DMS153 treated with DMSO at 0.1 percent for 48 hours (cell line): ENCODE measurements around the gene PGP.

ENCODE experiments used
- DNase-seq: peaks from one replicate; lab custom pipeline; 2025; ENCODE audit not compliant: unreplicated experiment; lab: John Stamatoyannopoulos, UW

Gene PGP

DNA sequence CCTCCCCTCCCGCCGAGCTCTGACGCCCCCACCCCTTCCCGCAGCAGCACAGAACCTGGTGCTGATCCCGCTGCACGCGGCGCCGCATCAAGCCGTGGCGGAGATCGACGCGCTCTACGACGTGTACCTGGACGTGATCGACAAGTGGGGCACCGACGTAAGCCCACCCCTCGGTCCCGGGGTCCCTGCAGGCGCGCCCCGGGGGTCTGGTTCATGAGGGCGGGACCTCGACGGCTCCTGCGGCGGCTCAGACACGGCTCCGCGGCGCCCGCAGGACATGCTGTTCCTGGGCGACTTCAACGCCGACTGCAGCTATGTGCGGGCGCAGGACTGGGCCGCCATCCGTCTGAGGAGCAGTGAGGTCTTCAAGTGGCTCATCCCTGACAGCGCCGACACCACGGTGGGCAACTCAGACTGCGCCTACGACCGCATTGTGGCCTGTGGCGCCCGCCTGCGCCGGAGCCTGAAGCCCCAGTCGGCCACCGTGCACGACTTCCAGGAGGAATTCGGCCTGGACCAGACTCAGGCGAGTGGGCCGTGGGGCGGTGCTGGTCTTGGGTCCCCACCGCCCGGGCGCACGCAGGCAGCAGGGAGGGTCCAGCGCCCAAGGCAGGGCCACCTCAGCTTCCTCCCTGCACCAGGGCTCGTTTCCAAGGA is 23.0 kb upstream of the PGP start:
- DNase-seq = no peak

DNA sequence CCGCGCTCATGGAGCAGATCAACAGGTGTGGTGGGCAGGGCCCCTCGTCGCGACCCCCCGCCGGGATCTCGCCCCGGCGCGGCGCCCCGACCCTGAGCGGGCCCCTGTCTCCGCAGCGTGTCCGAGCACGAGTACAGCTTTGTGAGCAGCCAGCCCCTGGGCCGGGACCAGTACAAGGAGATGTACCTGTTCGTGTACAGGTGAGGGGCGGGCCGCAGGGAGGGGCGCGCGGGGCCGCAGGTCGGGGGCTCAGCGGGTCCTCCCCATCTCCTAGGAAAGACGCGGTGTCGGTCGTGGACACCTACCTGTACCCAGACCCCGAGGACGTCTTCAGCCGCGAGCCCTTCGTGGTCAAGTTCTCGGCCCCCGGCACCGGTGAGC is 22.5 kb upstream of the PGP start:
- no peak for DNase-seq

DNA sequence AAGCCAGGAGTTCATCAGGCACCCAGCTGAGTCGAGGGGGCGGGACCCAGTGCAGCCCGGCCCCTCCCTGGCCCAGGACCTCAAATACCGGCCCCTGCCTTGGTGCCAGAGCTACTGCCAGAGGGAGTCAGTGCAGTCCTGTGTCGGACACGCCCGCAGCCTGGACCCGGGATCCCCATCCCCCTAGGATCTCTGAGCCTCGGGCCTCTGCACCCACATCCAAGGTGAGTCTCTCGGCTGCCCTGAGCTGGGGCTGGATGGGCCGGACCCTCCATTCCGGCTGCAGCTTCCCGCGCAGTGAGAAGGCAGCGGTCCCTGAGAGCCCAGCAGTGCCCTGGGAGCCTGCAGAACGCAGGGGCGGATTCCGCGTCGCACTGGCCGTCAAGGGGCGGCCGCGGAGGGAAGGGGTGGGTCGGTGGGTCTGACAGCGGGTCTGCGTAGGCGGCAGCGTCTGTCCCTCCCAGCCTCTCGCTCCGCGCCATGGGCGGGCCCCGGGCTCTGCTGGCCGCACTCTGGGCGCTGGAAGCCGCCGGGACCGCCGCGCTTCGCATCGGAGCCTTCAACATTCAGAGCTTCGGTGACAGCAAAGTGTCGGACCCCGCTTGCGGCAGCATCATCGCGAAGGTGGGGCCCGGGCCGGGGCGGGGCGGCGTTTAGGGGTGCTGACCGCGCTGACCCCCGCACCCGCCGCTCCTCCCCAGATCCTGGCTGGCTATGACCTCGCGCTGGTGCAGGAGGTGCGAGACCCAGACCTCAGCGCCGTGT is 21.9 kb upstream of the PGP start, which contains the start of gene DNASE1L2:
TSS of gene DNASE1L2 (plus strand) at position 108 of the 765 bp plus-strand sequence. CDS start at position 481, 373 bp downstream.
- no peak for DNase-seq

DNA sequence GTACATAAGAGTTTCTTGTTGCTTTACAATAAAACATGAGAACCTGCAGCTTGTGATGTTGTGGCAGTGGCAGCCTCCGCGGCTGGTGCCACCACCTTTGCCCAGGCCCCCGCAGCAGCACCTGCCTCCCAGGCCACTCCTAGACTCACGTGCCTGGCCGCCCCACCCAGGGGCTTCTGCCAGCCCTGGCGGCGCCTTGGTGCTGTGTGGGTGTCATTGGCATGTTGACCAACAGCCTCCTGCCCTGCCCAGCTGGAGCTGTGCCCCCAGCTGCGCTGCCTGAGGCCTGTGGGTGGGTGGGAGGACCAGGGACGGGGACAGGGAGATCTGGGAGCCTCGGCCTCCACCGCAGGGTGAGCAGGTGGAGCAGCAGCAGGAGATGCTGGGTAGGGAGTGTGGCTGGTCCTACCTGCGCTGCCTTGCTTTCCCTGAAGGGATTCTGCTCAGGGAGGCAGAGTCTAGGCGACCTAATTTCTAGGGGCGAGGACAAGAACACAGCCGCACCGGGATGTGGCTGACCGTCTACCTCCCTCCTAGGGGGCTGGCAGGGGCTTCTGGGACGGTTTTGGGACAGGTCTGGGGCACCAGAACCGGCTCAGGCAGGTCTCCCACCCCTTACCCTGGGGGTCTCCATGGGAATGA is 21.2 kb upstream of the PGP start:
- no peak for DNase-seq

DNA sequence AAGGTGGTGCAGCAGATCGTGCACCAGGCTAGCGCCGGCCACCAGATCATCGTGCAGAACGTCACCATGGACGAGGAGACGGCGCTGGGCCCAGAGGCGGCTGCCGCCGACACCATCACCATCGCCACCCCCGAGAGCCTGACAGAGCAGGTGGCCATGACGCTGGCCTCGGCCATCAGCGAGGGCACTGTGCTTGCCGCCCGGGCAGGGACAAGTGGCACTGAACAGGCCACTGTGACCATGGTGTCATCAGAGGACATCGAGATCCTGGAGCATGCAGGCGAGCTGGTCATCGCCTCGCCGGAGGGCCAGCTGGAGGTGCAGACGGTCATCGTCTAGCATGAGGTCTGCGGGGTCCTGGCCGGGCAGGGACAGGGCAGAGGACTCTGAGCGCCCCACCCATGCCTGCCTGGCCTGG is 20.6 kb upstream of the PGP start:
- no peak for DNase-seq

DNA sequence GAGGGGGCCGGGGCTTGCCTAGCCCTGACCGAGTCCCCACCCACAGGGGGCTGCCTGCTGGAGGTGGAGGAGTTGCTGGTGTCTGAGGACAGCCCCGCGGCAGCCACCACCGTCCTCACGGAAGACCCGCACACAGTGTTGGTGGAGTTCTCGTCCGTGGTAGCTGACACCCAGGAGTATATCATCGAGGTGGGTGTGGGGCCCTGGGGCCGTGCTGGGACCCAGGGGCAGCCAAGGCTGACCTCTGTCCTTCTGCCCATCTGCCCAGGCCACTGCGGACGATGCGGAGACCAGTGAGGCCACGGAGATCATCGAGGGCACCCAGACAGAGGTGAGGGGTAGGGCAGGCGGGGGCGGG is 20.2 kb upstream of the PGP start:
- no peak for DNase-seq

DNA sequence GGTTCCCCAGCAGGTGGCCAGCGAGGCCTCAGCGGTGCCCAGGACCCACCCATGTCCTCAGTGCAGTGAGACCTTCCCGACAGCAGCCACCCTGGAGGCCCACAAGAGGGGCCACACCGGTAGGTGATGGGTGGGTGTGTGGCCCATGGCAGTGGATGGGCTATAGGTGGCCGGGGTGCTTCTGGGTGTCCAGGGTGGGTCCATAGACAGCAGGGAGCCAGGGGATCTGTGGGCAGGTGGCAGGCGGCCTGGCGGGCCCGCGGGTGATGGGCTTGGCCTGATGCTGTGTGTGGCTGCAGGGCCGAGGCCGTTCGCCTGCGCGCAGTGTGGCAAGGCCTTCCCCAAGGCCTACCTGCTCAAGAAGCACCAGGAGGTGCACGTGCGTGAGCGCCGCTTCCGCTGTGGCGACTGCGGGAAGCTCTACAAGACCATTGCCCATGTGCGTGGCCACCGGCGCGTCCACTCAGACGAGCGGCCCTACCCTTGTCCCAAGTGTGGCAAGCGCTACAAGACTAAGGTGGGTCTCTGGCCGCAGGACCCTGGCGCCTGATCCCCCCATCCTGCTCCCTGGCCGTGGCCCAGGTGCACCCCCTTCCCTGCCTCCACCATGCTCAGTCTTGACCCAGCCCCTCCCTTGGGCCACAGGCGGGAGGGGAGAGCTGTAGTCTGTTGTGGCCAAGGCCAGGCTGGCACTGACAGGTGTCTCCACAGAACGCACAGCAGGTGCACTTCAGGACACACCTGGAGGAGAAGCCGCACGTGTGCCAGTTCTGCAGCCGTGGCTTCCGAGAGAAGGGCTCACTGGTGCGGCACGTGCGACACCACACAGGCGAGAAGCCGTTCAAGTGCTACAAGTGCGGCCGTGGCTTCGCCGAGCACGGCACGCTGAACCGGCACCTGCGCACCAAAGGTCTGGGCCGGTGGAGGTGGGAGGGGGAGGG is 19.5 kb upstream of the PGP start:
- DNase-seq = no peak

DNA sequence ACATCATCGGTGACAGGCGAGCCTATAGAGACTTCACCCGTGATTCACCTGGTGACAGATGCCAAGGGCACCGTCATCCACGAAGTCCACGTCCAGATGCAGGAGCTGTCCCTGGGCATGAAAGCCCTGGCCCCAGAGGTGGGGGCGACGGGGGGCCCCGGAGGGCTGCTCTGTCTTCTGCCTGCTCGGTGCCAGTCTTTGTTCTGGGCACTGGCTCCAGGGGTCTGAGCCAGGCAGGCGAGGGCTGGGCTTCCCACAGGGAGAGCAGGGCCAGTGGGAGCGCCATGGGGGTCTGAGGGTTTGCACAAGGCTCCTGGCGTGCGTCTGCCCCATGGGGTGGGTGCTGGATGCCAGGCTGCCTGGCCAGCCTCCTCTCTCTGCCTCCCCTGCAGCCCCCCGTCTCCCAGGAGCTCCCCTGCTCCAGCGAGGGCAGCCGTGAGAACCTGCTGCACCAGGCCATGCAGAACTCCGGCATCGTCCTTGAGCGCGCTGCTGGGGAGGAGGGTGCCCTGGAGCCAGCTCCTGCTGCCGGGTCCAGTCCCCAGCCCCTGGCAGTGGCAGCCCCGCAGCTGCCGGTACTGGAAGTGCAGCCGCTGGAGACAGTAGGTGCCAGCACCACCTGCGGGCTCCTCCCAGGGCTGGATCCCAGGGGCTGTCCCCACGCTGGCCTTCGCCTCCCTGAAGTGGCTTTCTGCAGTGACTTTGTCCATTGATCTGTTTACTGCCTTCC is 18.6 kb upstream of the PGP start:
- no peak for DNase-seq

DNA sequence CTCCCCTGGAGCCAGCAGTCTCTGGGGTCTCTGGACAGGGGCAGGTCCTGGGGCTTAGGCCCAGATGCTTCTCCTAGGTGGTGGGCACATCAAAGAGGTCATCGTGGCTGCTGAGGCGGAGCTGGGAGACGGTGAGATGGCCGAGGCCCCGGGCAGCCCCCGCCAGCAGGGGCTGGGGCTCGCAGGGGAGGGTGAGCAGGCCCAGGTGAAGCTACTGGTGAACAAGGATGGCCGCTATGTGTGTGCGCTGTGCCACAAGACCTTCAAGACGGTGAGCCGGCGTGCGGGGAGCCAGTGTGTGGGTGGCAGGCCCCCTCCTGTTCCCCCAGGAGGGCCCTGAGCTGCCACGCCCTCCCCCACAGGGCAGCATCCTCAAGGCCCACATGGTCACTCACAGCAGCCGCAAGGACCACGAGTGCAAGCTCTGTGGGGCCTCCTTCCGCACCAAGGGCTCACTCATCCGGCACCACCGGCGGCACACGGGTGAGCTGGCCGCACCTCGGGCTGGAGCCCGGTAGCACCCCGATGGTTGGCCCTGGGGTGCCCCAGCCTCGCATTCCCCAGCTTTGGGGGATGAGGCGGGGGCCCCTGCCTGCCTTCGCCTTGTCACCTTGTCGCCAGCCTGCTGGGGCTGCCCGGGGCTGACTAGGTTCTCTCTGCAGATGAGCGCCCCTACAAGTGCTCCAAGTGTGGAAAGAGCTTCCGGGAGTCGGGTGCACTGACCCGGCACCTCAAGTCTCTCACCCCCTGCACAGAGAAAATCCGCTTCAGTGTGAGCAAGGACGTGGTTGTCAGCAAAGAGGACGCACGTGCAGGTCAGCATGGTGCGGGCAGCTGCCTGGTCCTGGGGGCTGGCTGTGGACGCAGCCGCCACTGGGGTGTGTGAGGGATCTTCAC is 17.7 kb upstream of the PGP start:
- no peak for DNase-seq

DNA sequence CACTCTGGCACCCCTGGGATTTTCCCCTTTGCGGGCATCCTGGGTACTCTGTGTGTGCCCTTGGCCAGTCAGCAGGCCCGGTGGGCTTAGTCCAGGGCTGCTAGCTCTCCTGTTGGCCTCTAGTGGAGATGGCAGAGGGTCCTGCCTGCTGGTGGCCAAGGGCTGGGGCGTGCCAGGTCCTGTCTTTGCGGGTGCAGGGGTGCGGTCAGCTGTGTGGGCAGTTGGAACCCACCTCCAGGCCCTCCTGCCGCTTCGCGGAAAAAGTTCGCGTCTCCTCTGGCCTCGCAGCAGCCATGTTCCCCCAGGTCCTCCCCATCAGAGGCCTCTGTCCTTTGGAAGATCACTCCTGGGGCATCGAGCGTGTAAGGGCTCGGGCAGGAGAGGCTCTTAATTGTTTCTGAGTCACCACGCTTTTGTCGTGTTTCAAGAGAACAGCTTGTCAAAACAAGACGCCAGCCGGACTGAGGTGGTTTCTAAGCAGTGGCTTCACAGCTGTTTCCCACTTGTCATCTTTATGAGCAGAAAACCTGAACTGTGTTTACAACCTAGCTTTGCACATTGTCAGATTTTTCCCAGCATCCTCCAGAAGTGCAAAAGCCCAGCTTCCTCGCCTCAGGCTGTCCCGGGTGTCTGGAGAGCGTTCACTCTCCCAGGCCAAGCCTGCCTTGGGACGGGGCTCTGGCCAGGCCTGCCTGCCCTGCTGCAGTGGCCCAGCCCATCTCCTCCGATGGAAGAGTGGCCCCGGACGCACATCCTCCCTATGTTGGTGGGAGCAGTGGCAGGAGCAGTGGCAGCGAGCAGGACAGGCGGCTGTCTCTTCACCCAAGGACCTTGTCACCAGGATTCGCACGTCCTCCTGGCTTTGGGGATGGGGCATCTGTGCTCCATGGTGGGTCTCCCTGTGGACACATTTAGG is 16.6 kb upstream of the PGP start:
- peak; percentile 14 for DNase-seq

DNA sequence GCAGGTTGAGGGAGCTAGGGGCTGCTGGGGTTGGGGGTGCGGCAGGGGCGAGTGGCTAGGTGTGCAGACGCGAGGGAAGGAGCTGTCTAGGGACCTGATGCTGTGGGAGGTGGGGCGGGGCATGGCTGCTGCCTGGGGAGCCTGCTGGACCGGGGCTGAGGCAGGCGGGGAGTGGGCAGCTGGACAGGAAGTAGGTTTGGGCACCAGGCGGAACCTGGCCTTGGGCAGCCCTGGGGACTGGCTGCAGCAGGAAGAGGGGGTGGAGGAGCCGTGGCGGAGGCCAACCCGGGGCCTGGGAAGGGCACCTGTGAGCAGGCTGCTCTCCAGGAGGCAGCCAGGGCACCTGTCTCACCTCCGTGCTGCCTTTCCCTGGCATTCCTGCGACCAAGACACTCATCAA is 15.7 kb upstream of the PGP start:
- DNase-seq = no peak

DNA sequence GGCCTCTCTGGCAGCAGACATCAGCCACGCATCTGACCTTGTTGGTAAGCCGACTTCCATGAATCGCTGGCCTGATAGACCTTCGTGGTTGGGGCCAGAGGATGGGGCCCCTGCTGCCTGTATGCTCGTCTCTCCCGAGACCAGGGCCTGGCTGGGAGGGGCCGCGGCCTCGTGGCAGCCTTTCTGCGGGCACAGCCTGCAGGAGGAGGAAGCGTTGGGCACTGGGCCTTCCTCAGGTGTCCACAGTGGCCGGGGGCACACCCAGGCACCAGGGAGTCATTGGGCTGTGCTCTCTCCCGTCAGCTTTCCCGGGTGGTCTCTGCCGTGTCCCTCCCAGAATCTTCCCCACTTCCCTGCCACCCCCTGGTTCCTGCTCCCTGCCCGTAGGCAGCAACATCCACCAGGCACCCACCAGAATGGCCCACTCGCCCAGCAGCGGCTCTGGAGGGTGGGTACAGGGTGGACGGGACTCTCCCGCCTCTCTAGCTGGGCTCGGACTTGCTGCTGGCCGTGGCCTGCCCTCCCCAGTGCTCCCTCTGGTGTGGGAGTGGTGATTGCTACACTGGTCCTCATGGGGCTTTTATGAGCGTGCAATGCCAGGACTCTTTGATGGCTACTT is 15.1 kb upstream of the PGP start:
- DNase-seq = no peak

DNA sequence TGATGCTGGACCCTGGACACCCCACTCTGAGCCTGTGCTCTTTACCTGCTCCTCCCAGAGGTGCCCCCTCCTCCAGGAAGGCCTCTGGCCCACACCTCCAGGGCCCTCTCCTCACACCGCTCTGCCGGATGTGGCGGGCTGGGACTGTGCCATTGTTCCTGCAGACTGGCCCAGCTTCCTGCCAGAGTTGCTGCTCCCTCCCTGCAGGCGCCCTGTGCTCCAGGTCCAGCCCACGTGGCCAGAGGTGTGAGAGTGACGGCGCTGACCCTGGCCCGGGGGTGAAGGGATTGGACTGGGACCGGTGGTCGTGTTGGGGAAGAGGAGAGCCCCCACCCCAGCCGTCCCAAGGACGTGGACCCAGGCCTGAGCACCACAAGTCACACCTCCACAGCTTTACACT is 14.5 kb upstream of the PGP start:
- DNase-seq = no peak

DNA sequence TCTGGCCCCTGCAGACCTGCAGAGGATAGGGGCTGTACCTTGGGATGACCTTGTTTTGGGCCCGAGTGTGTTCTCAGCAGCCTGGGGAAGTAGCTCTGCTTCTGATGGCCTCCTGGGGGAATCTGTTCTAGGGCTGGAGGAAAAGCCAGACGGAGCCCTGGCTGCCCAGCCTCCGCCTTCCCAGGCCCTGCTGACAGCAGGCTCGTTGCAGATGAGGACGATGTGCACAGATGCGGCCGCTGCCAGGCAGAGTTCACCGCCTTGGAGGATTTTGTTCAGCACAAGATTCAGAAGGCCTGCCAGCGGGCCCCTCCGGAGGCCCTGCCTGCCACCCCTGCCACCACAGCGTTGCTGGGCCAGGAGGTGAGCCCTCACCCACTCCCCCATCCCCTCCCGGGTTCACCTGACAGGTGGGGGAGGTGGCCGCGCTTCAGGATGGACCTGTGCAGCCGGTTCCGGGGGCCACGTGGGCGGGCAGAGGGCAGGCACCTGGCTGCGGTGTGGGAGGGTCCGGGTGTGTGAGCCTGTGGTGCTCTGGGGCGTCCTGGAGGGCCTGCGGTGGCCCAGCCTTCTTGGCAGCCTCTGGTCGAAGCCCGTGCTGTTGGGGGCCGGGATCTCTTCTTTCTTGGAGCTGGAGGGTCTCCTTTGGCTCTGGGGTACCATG is 13.7 kb upstream of the PGP start:
- DNase-seq = no peak

DNA sequence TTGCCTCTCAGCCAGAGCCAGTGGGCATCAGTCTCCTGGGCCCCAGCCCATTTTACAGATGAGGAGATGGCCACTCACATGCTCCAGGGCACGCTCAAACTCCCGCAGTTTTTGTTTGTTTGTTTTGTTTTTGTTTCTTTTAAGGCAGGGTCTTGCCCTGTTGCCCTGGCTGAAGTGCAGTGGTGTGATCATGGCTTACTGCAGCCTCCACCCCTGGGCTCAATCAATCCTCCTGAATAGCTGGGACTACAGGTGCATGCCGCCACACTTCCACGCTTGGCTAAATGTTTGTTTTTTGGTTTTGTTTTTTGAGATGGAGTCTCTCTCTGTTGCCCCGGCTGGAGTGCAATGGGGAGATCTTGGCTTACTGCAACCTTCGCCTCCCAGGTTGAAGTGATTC is 12.3 kb upstream of the PGP start:
- DNase-seq = no peak

DNA sequence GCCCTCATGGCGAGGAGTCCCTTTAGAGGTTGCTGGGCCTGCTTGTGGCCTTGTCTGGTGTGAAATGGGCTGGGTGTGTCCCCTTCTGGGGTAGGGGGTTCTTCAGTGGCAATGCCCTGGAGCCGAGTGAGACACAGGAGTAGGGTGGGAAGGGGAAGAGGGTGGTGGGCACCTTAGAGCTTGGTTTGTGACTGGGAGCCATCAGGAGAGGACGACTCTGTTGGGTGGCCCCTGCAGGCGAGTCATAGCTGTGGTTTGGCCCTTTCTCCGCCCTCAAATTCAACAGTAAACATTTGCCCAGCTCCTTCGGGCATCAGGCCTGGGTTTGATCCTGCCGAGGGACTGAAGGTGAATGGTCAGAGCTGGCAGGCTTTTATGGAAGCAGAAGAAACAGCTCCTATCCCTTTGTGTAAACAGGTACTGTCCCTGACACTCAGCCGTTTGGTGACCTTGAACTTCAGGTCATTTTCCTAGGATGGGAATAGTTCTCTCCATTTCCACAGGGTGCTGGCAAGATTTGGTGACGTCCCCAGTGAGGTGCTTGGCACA is 11.7 kb upstream of the PGP start:
- DNase-seq = no peak

DNA sequence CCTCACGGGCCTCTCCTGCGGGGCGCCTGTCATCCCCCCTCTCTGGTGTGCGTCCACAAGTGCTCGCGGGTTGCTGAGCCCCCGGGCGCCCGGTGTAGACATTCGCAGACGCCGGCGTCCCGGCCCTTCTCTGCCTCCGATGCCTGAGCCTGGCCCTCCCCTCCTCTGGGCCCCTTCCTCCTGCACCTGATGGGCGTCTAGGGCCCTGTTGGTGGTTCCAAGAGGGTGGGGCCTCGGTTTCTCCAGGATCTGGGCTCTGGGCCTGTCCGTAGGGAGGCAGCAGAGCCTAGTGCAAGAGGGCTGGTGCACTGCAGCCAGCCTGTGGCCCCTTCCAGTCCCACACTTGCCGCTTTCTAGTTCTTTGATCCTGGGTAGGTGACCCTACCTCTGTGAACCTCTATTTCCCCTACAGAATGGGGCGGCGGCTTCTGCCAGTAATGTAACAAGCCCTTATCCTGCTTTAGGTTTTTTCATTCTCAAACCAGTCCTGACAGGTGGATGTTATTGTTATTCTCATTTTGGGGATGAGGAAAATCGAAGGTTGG is 9.4 kb upstream of the PGP start:
- no peak for DNase-seq
